Large intestine (tissue), 3 donors: ENCODE measurements around the gene SYNPO. TPM values are rescaled to one million over a fixed set of nuclear protein-coding genes. Genes with fewer than 3 reads are reported as not detected.

Experiments used
- DNase-seq, 2 donors: peaks; one replicate each; pipeline versions ENCODE4 v3.0.0 to v3.0.0-alpha.2; 2013
- H3K27ac ChIP-seq: one replicate; pipeline ENCODE4 v1.5.1; 2013; ENCODE audit warnings: low read length
- H3K27me3 ChIP-seq: 2 replicates; pipeline ENCODE4 v1.6.1; 2013; ENCODE audit warnings: low read length; ENCODE audit not compliant: control insufficient read depth, insufficient read depth
- H3K36me3 ChIP-seq: 2 replicates; pipeline ENCODE4 v1.6.1; 2013; ENCODE audit warnings: low read length; ENCODE audit not compliant: control insufficient read depth, insufficient read depth
- H3K4me1 ChIP-seq: one replicate; pipeline ENCODE4 v1.6.1; 2013; ENCODE audit warnings: low read length; ENCODE audit not compliant: control insufficient read depth, insufficient read depth
- H3K4me3 ChIP-seq: one replicate; pipeline ENCODE4 v1.5.1; 2013; ENCODE audit warnings: low read length
- H3K9me3 ChIP-seq: one replicate; pipeline ENCODE4 v1.6.1; 2013; ENCODE audit warnings: mild to moderate bottlenecking, low read depth, low read length, moderate library complexity; ENCODE audit not compliant: control insufficient read depth
- WGBS: methylation state at CpG from one replicate; pipeline ENCODE4 v1.1.5; 2013; ENCODE audit warnings: low lambda C conversion rate; ENCODE audit not compliant: insufficient coverage; 5-methylcytosine and 5-hydroxymethylcytosine counted together
- polyA plus RNA-seq: library from polyadenylated mRNA; unstranded; fragments of 120-200 nt; gene quantifications from one replicate; pipeline ENCODE4 v1.2.1, GENCODE V29; 2013

SYNPO gene
- polyA plus RNA-seq, 1 donor, result 46.7 TPM

GRCh38 chr5:150632305-150633160 lies 7.9 kb upstream of the SYNPO start:
- Histone ChIP-seq H3K27me3 (no peaks in the 10 kb centered on the region), H3K27ac (no peak overlapping the region), H3K4me3 (no peak overlapping the region), H3K36me3 (peaks cover 19% of the 10 kb centered on the region), H3K4me1 (no peaks in the 10 kb centered on the region), H3K9me3 (no peaks in the 10 kb centered on the region)
- DNase-seq, result no peak
- 100% methylated on average over 1 of the region's 10 CpGs for WGBS

GRCh38 chr5:150633429-150633828 lies 7.0 kb upstream of the SYNPO start:
- H3K36me3 ChIP-seq, result peaks cover 19% of the 10 kb centered on the region
- no peaks in the 10 kb centered on the region for H3K27me3 ChIP-seq
- no peaks in the 10 kb centered on the region for H3K9me3 ChIP-seq
- no CpG with 5 or more reads among the region's 2 CpGs for WGBS
- H3K4me3 ChIP-seq, result no peak overlapping the region
- peaks cover 4% of the 10 kb centered on the region for H3K4me1 ChIP-seq
- DNase-seq, result no peak
- no peak overlapping the region for H3K27ac ChIP-seq

- H3K9me3 ChIP-seq, result no peaks in the 10 kb centered on the region
- no peak for DNase-seq
- no CpG with 5 or more reads among the region's 6 CpGs for WGBS
- H3K27me3 ChIP-seq, result no peaks in the 10 kb centered on the region
- H3K27ac ChIP-seq, result no peak overlapping the region
- no peak overlapping the region for H3K4me3 ChIP-seq
- H3K4me1 ChIP-seq, result peaks cover 31% of the 10 kb centered on the region
- peaks cover 9% of the 10 kb centered on the region for H3K36me3 ChIP-seq
Observed at GRCh38 chr5:150636391-150637244, 3.8 kb upstream of the SYNPO start.

GRCh38 chr5:150637245-150638052 lies 3.0 kb upstream of the SYNPO start:
- Histone ChIP-seq H3K27ac (no peak overlapping the region), H3K27me3 (no peaks in the 10 kb centered on the region), H3K4me1 (peaks cover 39% of the 10 kb centered on the region), H3K36me3 (peaks cover 12% of the 10 kb centered on the region), H3K4me3 (no peak overlapping the region), H3K9me3 (no peaks in the 10 kb centered on the region)
- DNase-seq, result peak in 1 of 2 donors; percentile 68
- no CpG with 5 or more reads among the region's 21 CpGs for WGBS

GRCh38 chr5:150638053-150638444 lies 2.4 kb upstream of the SYNPO start:
- no peaks in the 10 kb centered on the region for H3K27me3 ChIP-seq
- no peak for DNase-seq
- H3K4me3 ChIP-seq, result no peak overlapping the region
- no peaks in the 10 kb centered on the region for H3K9me3 ChIP-seq
- H3K4me1 ChIP-seq, result peaks cover 45% of the 10 kb centered on the region
- no peak overlapping the region for H3K27ac ChIP-seq
- H3K36me3 ChIP-seq, result peaks cover 12% of the 10 kb centered on the region
- no CpG with 5 or more reads among the region's 1 CpG for WGBS

- Histone ChIP-seq H3K4me3 (no peak overlapping the region), H3K36me3 (peaks cover 12% of the 10 kb centered on the region), H3K9me3 (no peaks in the 10 kb centered on the region), H3K4me1 (peaks cover 45% of the 10 kb centered on the region), H3K27ac (no peak overlapping the region), H3K27me3 (no peaks in the 10 kb centered on the region)
- no CpG with 5 or more reads among the region's 6 CpGs for WGBS
- no peak for DNase-seq
Observed at GRCh38 chr5:150638488-150639376, 1.7 kb upstream of the SYNPO start.

GRCh38 chr5:150639377-150639692 lies 1.1 kb upstream of the SYNPO start:
- no peaks in the 10 kb centered on the region for H3K9me3 ChIP-seq
- no peak overlapping the region for H3K27ac ChIP-seq
- WGBS, result no CpG with 5 or more reads among the region's 3 CpGs

GRCh38 chr5:150639751-150640150 lies 709 bp upstream of the SYNPO start:
- Histone ChIP-seq H3K4me3 (no peak overlapping the region), H3K4me1 (peaks cover 45% of the 10 kb centered on the region), H3K36me3 (peaks cover 10% of the 10 kb centered on the region), H3K27me3 (no peaks in the 10 kb centered on the region), H3K27ac (no peak overlapping the region), H3K9me3 (no peaks in the 10 kb centered on the region)
- WGBS, result no CpG with 5 or more reads among the region's 5 CpGs
- DNase-seq, result no peak

More at GRCh38 chr5:150639377-150639692, 1.1 kb upstream of the SYNPO start:
- Histone ChIP-seq H3K27me3 (no peaks in the 10 kb centered on the region), H3K4me1 (peaks cover 45% of the 10 kb centered on the region), H3K4me3 (no peak overlapping the region), H3K36me3 (peaks cover 10% of the 10 kb centered on the region)
- DNase-seq, result no peak

- Histone ChIP-seq H3K27me3 (no peaks in the 10 kb centered on the region), H3K36me3 (peaks cover 9% of the 10 kb centered on the region), H3K9me3 (no peaks in the 10 kb centered on the region), H3K27ac (peak overlapping the region; percentile 37), H3K4me1 (peaks cover 45% of the 10 kb centered on the region), H3K4me3 (no peak overlapping the region)
- WGBS, result no CpG with 5 or more reads among the region's 9 CpGs
- no peak for DNase-seq
Observed at GRCh38 chr5:150641006-150641570, 628 bp downstream of the SYNPO start.
